SK-N-MC (cell line): Measurements from ENCODE around the gene OR10R2.

ENCODE experiments used
- EZH2 ChIP-seq: fragments of 200-600 bp; sonication (generic); IDR thresholded peaks from one replicate; pipeline ENCODE4 v1.6.1; 2017; ENCODE audit warnings: antibody characterized with exemption
- POLR2AphosphoS5 ChIP-seq: IDR thresholded peaks from 2 replicates; pipeline ENCODE4 v1.6.1; 2012; ENCODE audit warnings: mild to moderate bottlenecking, low read depth, low read length, borderline replicate concordance

GRCh38 chr1:158521666-158522058, 49.6 kb downstream of the OR10R2 start:
- TF ChIP-seq POLR2AphosphoS5 = no peak
- no peak for TF ChIP-seq EZH2
